Mucosa of gallbladder (tissue), 1 donor: Measurements from ENCODE around the gene ZSCAN5B. TPM values are rescaled to one million over a fixed set of nuclear protein-coding genes. Genes with fewer than 3 reads are reported as not detected.

Experiments
- DNase-seq: peaks from one replicate; pipeline ENCODE4 v3.0.0-alpha.2; 2020; ENCODE audit warnings: low spot score
- total RNA-seq: library from RNA; stranded (reverse); gene quantifications from one replicate; pipeline ENCODE4 v1.2.1, GENCODE V29; 2021
- donor health status: DM: no; HTN: no; CAD: no.

The ZSCAN5B gene
- total RNA-seq, 1 donor from 2014 or later: not detected

GRCh38 chr19:56144831-56145230 is 52.8 kb downstream of the ZSCAN5B start:
- no peak for DNase-seq

- no peak for DNase-seq
These were observed 53.2 kb downstream of the ZSCAN5B start for GRCh38 chr19:56144376-56144775.

- DNase-seq: no peak
These were observed 54.6 kb downstream of the ZSCAN5B start for GRCh38 chr19:56142897-56143434.

GRCh38 chr19:56142087-56142787 is 55.3 kb downstream of the ZSCAN5B start:
- DNase-seq: peak; percentile 76

GRCh38 chr19:56141417-56141993 is 56.1 kb downstream of the ZSCAN5B start:
- DNase-seq: no peak

- DNase-seq: peak; percentile 99
These were observed 56.8 kb downstream of the ZSCAN5B start, which contains the start of gene ZNF444 for GRCh38 chr19:56140583-56141416. Gene ZNF444 (plus strand): TSS chr19:56141287. CDS start chr19:56146912, 5,625 bp downstream.

GRCh38 chr19:56139847-56140582 is 57.6 kb downstream of the ZSCAN5B start:
- no peak for DNase-seq

Other genes with a start within 250 kb of the ZSCAN5B start
- not detected for gene NLRP8, start 250.0 kb downstream of the ZSCAN5B start, total RNA-seq
- not detected for gene NLRP5, start 211.0 kb downstream of the ZSCAN5B start, total RNA-seq
- 38.2 TPM for gene ZNF787, start 76.5 kb downstream of the ZSCAN5B start, total RNA-seq
- gene ZNF444, start 56.5 kb downstream of the ZSCAN5B start, total RNA-seq: 76.2 TPM
- not detected for gene GALP, start 21.8 kb downstream of the ZSCAN5B start, total RNA-seq
- gene ZSCAN5C, start 4.5 kb upstream of the ZSCAN5B start, total RNA-seq: not detected
- not detected for gene EDDM13, start 75.0 kb upstream of the ZSCAN5B start, total RNA-seq
- gene ZSCAN5A, start 117.1 kb upstream of the ZSCAN5B start, total RNA-seq: 10.7 TPM
- gene ZNF582, start 195.8 kb upstream of the ZSCAN5B start, total RNA-seq: 8.3 TPM
- 6.7 TPM for gene ZNF583, start 206.5 kb upstream of the ZSCAN5B start, total RNA-seq